ENCODE results near the gene KRCC1.
"Not testable (repeated sequence)": the region's sequence is repeated elsewhere in the genome, so short reads cannot be mapped to it uniquely, and the experiment has no call there.

Gene KRCC1

DNA sequence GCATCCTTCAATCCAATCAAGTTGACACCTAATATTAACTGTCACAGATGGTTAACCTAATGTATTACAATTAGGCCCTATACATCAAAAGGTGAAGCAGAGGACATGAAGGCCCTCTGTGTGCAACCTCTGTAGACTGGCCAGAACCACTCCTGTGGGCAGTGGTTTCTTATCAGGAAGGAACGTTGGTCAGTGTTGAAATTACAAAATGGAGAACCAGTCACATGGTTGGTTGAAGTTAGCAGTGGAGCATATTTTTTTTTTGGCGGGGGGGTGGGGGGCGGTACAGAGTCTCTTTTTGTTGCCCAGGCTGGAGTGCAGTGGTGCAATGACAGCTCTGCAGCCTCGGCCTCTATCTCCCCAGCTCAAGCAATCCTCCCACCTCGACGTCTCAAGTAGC, 59.0 kb downstream of the KRCC1 start:
- ATAC-seq = no peak

- no peak for ATAC-seq
Observed at GRCh38 chr2:87995756-87996155, 59.8 kb downstream of the KRCC1 start.

GRCh38 chr2:87994304-87994850, 61.2 kb downstream of the KRCC1 start:
- not testable (repeated sequence) for ATAC-seq

DNA sequence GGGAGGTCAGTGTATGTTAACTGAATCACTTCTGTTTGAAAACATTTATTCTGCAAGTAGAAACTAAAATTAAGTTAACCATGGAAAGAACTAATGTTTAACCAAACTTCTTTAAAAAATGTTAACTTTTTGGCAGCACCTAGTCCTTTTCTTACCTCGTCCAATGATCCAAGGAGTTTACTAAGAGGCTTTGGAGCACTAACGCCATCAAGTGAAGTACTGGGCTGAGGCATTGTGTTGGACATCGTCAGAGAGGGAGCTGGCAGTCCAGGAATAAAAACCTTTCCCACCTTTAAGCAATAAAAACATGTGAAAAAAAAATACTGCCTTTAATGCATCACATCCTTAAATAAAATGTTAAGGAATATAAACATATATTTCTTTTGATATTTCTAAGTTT, 63.0 kb downstream of the KRCC1 start:
- ATAC-seq = not testable (repeated sequence)

DNA sequence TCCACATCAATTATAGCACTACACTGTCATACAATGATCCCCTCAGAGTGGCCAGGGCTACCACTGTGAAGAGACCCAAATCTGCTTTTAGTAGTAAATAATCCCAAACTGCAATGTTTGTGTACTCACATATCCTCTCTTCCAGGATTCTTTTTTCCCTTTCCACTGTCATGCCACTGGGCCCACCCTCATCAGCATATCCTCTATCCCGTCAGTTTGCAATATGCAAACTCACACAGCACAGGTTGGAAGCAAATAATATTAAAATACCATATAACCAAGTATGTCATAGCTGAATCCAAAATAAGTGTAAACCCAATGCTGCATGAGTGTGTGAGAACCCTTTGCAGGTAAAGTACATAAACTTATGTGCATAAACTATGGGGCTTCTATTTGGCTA, 68.1 kb downstream of the KRCC1 start:
- not testable (repeated sequence) for ATAC-seq

GRCh38 chr2:87985902-87986301, 69.7 kb downstream of the KRCC1 start:
- not testable (repeated sequence) for ATAC-seq

DNA sequence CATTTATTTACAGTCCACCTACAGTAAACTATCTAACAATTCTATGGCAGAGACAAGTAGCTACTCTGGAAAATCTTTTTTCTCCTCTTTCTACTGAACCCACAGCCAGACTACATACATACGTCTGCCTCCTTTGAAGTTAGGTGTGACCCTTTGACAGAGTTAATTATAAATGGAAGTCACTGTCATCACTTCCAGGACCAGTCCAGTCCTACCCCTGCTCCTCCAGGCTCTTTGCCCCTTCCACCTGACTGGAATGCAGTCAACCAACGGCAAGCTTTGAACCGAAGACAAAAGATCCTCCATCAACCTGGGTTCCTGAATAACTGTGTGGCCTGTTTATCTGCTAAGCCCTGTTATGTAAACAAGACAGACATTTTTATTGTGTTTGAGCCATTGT, 74.4 kb downstream of the KRCC1 start:
- ATAC-seq = not testable (repeated sequence)
